DND-41 (cell line): Measurements from ENCODE around the gene DHX57.
"Not testable (repeated sequence)": the region's sequence is repeated elsewhere in the genome, so short reads cannot be mapped to it uniquely, and the experiment has no call there.

Experiments used
- ATAC-seq: fragments of 200-7000 bp; cut with Tn5 transposase; 3 replicates; pipeline ENCODE4 v1.9.1; 2021; ENCODE audit warnings: low read depth; ENCODE audit not compliant: insufficient read depth
- DNase-seq: peaks from one replicate; pipeline ENCODE4 v3.0.0-alpha.2; 2020
- H2AFZ ChIP-seq: 2 replicates; pipeline ENCODE4 v1.6.0; 2012; ENCODE audit warnings: low read depth, low read length
- H3K27ac ChIP-seq: 2 replicates; pipeline ENCODE4 v1.5.1; 2012; ENCODE audit warnings: low read length, inconsistent platforms
- H3K27me3 ChIP-seq: fragments of 200-600 bp; sonication (generic); 2 replicates; pipeline ENCODE4 v1.6.0; 2012; ENCODE audit warnings: low read length, mild to moderate bottlenecking, inconsistent platforms; ENCODE audit not compliant: insufficient read depth, poor library complexity
- H3K36me3 ChIP-seq: 2 replicates; pipeline ENCODE4 v1.5.1; 2012; ENCODE audit warnings: low read length, inconsistent platforms; ENCODE audit not compliant: insufficient read depth
- H3K4me1 ChIP-seq: 2 replicates; pipeline ENCODE4 v1.5.1; 2012; ENCODE audit warnings: mild to moderate bottlenecking, low read length; ENCODE audit not compliant: insufficient read depth
- H3K4me2 ChIP-seq: 2 replicates; pipeline ENCODE4 v1.6.0; 2012; ENCODE audit warnings: mild to moderate bottlenecking, moderate library complexity, low read length, inconsistent platforms; ENCODE audit not compliant: insufficient read depth
- H3K4me3 ChIP-seq, 2 experiments: fragments of 200-600 bp in 1 of 2; shearing (Covaris generic) in 1 of 2; 2 replicates each; pipeline ENCODE4 v1.5.1; 2012 to 2016; ENCODE audit warnings: inconsistent platforms in 2 of 2, low read length in 2 of 2, mild to moderate bottlenecking in 2 of 2, low read depth in 1 of 2, moderate library complexity in 1 of 2
- H3K79me2 ChIP-seq: 2 replicates; pipeline ENCODE4 v1.6.0; 2012; ENCODE audit warnings: low read length, inconsistent platforms; ENCODE audit not compliant: insufficient read depth
- H3K9ac ChIP-seq: 2 replicates; pipeline ENCODE4 v1.6.0; 2012; ENCODE audit warnings: low read depth, mild to moderate bottlenecking, inconsistent platforms, low read length, moderate library complexity
- H3K9me3 ChIP-seq: 2 replicates; pipeline ENCODE4 v1.5.1; 2012; ENCODE audit warnings: low read length, moderate library complexity, mild to moderate bottlenecking, inconsistent platforms; ENCODE audit not compliant: insufficient read depth, severe bottlenecking
- H4K20me1 ChIP-seq: 2 replicates; pipeline ENCODE4 v1.6.0; 2012; ENCODE audit warnings: low read length; ENCODE audit not compliant: insufficient read depth
- CTCF ChIP-seq: IDR thresholded peaks from 2 replicates; pipeline ENCODE4 v1.5.1; 2012; ENCODE audit warnings: borderline replicate concordance, low read length, moderate library complexity, mild to moderate bottlenecking; ENCODE audit not compliant: poor library complexity, severe bottlenecking; ENCODE audit errors: extremely low read depth
- EZH2 ChIP-seq: IDR thresholded peaks from 3 replicates; pipeline ENCODE4 v1.6.1; 2012; ENCODE audit warnings: borderline replicate concordance, low read depth, mild to moderate bottlenecking, moderate library complexity, low read length, inconsistent platforms; ENCODE audit not compliant: severe bottlenecking

DHX57 gene

GRCh38 chr2:38797250-38797676, 78.5 kb downstream of the DHX57 start:
- no peaks in the 10 kb centered on the region for H4K20me1 ChIP-seq
- no peaks in the 10 kb centered on the region for H3K79me2 ChIP-seq
- TF ChIP-seq CTCF (no peak), EZH2 (no peak)
- H3K9ac ChIP-seq = no peak overlapping the region
- no peaks in the 10 kb centered on the region for H3K27me3 ChIP-seq
- H3K9me3 ChIP-seq = no peaks in the 10 kb centered on the region
- no peak overlapping the region for H3K4me2 ChIP-seq
- H3K4me3 ChIP-seq = no peak overlapping the region
- H3K36me3 ChIP-seq = 0 out of 2 replicates have a peak, but pooled peaks cover 4% of the 10 kb centered on the region
- DNase-seq = no peak
- ATAC-seq = no peak
- no peak overlapping the region for H3K27ac ChIP-seq
- H3K4me1 ChIP-seq = no peaks in the 10 kb centered on the region
- no peak overlapping the region for H2AFZ ChIP-seq

GRCh38 chr2:38795016-38795415, 80.7 kb downstream of the DHX57 start:
- not testable (repeated sequence) for H3K36me3 ChIP-seq, H3K27ac ChIP-seq, ATAC-seq, H4K20me1 ChIP-seq, H3K79me2 ChIP-seq, H3K4me3 ChIP-seq, H3K9me3 ChIP-seq, H3K27me3 ChIP-seq, H2AFZ ChIP-seq, H3K9ac ChIP-seq, H3K4me2 ChIP-seq, H3K4me1 ChIP-seq, DNase-seq

DNA sequence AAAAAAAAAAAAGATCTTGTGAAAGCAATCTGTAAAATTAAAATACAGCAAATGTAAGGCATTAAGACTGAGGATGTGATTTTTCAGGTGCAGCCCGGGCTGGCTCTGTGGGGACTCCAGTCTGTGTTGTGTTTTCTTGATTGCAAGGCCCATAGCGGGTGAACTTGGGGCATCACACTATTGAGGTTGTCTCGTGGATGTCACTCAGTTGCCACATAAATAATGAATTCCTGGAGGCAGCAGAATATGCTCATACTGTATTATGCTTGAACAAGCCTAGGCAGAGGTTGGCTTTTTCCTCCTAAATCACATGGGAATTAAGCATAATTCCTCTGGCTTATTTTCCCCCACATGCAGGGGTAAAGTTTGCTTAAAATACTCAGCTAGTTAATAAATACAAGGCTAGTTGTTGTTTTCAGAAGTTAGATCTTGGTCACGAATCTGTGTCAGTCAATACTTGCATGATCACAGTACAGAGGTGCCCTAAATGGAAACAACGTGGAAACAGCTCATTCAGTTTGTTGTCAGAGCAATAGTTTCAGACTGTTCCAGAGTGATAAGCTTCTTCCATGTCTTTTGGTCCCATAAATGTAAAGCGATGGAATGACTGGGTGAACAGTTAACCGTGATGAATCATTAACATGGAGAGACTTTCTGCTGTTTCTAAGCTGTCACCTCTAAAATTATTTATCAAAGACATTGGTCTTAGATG, 81.3 kb downstream of the DHX57 start:
- Histone ChIP-seq H3K27ac (no peak overlapping the region), H3K36me3 (no peaks in the 10 kb centered on the region), H3K9ac (no peak overlapping the region), H3K4me3 (no peak overlapping the region), H3K4me2 (no peak overlapping the region), H3K27me3 (no peaks in the 10 kb centered on the region), H3K79me2 (no peaks in the 10 kb centered on the region), H3K4me1 (no peaks in the 10 kb centered on the region), H2AFZ (no peak overlapping the region), H3K9me3 (no peaks in the 10 kb centered on the region), H4K20me1 (no peaks in the 10 kb centered on the region)
- DNase-seq (no peak), ATAC-seq (no peak)
- TF ChIP-seq CTCF = no peak
- TF ChIP-seq EZH2 = no peak

DNA sequence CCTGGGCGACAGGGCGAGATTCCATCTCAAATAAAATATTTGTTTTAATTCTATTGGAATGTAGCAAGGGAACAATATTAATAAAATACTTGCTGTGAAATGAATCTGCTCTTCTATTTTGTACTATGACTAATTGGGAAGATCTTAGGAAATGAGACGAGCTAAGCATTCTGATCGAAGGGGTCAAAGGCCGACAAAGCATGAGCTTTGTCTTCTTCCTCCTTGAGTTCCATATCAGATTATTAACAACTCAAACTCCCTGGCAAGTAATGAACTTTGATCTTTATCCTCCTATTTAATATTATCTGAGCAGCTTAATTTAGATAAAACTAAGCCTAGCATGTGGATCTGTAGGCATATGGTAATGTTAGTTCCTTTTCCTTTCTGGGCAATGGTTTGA, 82.2 kb downstream of the DHX57 start:
- H2AFZ ChIP-seq = no peak overlapping the region
- DNase-seq (no peak), ATAC-seq (no peak)
- H4K20me1 ChIP-seq = no peaks in the 10 kb centered on the region
- no peaks in the 10 kb centered on the region for H3K79me2 ChIP-seq
- no peak for TF ChIP-seq EZH2
- no peak for TF ChIP-seq CTCF
- no peak overlapping the region for H3K9ac ChIP-seq
- H3K27ac ChIP-seq = no peak overlapping the region
- no peak overlapping the region for H3K4me3 ChIP-seq
- H3K4me2 ChIP-seq = no peak overlapping the region
- H3K36me3 ChIP-seq = no peaks in the 10 kb centered on the region
- no peaks in the 10 kb centered on the region for H3K9me3 ChIP-seq
- no peaks in the 10 kb centered on the region for H3K4me1 ChIP-seq
- H3K27me3 ChIP-seq = no peaks in the 10 kb centered on the region
